ENCODE results near the gene TP53I3. TPM values are rescaled to one million over a fixed set of nuclear protein-coding genes. Genes with fewer than 3 reads are reported as not detected.

Gene TP53I3
- total and polyA plus RNA-seq, 8 donors = 17.0 to 43.0 (median 22.7) TPM

DNA sequence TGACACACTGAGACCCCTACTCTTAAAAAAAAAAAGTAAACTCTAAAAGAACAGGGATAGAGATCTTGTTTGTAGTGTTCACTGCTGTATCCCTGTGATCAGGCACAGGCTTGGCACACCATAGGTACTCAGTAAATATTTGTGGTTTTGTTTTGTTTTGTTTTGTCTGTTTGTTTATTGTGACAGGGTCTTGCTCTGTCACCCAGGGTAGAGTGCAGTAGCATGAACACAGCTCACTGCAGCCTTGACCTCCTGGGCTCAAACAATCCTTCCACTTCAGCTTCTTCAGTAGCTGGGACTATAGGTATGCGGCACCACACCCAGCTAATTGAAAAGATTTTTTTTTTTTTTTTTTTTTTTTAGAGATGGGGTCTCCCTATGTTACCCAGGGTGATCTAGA is 31.7 kb downstream of the TP53I3 start:
- no peak overlapping the region for H3K27ac ChIP-seq
- 97 to 100% methylated on average over 1 of the region's 1 CpG for WGBS, 2 donors
- no peaks in the 10 kb centered on the region for H3K36me3 ChIP-seq
- TF ChIP-seq, protein P1, sequence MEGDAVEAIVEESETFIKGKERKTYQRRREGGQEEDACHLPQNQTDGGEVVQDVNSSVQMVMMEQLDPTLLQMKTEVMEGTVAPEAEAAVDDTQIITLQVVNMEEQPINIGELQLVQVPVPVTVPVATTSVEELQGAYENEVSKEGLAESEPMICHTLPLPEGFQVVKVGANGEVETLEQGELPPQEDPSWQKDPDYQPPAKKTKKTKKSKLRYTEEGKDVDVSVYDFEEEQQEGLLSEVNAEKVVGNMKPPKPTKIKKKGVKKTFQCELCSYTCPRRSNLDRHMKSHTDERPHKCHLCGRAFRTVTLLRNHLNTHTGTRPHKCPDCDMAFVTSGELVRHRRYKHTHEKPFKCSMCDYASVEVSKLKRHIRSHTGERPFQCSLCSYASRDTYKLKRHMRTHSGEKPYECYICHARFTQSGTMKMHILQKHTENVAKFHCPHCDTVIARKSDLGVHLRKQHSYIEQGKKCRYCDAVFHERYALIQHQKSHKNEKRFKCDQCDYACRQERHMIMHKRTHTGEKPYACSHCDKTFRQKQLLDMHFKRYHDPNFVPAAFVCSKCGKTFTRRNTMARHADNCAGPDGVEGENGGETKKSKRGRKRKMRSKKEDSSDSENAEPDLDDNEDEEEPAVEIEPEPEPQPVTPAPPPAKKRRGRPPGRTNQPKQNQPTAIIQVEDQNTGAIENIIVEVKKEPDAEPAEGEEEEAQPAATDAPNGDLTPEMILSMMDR (IDR thresholded peaks at IDR 0.05) = no peak
- FAIRE-seq = no peak
- no peak for DNase-seq
- H3K4me1 ChIP-seq = peaks cover 0 to 7% (median 0%) of the 10 kb centered on the region in 3 donors
- intact Hi-C loops (cut with DNase I) = no loop called here
- no peak for ATAC-seq
- H3K9me3 ChIP-seq = no peaks in the 10 kb centered on the region
- H3K4me3 ChIP-seq = no peak overlapping the region
- no peaks in the 10 kb centered on the region for H3K27me3 ChIP-seq

DNA sequence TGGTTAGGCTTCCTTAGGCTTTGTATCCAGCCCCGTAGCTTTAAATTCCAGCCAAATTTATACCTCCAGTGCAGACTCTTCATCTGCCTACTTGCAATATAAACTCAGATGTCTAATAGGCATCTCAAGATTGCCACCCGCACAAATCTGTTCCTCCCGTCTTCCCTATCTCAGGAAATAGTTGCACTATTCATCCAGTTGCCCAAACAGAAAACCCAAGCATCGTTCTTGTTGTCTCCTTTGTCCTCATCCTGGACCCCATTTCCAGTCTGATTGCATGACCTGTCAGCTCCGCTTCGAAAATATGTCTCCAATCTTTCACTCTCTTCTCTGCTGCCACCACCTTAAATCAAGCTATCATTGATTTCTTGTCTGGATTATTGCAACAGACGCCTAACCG is 32.8 kb downstream of the TP53I3 start:
- H3K9me3 ChIP-seq = no peaks in the 10 kb centered on the region
- DNase-seq (no peak), FAIRE-seq (no peak), ATAC-seq (no peak)
- TF ChIP-seq, protein P1 (IDR thresholded peaks at IDR 0.05) = no peak
- H3K27me3 ChIP-seq = no peaks in the 10 kb centered on the region
- no peak overlapping the region for H3K4me3 ChIP-seq
- peaks cover 0 to 7% (median 0%) of the 10 kb centered on the region in 3 donors for H3K4me1 ChIP-seq
- no peaks in the 10 kb centered on the region for H3K36me3 ChIP-seq
- no peak overlapping the region for H3K27ac ChIP-seq
- intact Hi-C loops (cut with DNase I) = no loop called here
- 75% methylated on average over 8 of the region's 8 CpGs for WGBS, 2 donors

DNA sequence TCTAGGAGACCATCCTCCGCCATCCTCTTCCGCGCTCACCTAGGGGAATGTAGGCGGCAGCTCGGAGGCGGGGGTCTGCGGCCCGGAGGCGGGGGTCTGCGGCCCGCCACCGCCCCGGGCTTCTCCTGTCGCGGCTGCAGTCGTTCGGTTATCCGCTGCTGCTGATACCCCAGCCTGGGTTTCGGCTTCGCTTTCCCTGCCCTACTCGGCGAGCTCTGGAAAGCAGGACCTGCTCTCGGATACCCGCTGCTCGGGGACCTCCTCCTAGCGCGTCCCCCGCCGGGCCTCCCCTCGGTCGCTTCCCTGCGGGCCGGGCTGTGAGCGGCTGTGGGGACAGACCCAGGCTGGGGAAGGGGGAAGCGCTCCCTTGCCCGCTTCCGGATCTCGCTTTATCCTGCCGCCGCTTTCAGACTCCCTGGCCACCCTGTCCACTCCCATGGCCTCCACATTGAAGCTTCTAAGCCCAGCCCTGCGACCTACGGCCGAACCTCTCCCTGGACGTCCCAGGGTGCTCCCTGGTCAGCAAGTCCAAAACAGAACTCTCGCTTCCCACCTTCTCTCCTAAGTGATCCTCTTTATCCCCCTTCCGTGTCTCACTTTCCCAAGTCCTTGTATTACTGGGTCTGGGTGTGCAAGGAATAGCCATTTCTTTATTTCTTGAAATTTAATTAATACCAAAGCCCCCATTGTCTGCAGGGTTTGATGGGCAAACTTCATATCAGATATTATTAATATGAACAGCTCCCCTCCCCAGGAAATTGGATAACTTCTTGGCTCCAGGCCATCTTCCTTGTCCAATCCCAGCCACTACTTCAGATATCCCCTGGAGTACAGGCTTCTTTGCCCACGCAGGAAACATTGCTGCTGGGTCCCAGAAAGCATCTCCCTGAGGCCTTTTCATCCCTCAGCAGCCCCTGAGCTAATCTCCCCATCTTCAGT is 34.3 kb downstream of the TP53I3 start:
- DNase-seq (peak; percentile 18 to 80 (median 34)), ATAC-seq (peak; percentile 13 to 35 (median 21)), FAIRE-seq (no peak)
- Histone ChIP-seq H3K9me3 (no peaks in the 10 kb centered on the region), H3K27me3 (no peaks in the 10 kb centered on the region), H3K4me1 (peaks cover 0 to 17% (median 0%) of the 10 kb centered on the region in 3 donors), H3K36me3 (no peaks in the 10 kb centered on the region), H3K4me3 (peak overlapping the region; percentile 59 to 87 (median 70)), H3K27ac (peak overlapping the region in 2 of 4 donors; percentile 30 to 50)
- WGBS, 2 donors = 4 to 7% methylated on average over 26 to 47 of the region's 47 CpGs
- TF ChIP-seq, protein P1 (IDR thresholded peaks at IDR 0.05) = no peak
- intact Hi-C loops (cut with DNase I) = no loop called here

DNA sequence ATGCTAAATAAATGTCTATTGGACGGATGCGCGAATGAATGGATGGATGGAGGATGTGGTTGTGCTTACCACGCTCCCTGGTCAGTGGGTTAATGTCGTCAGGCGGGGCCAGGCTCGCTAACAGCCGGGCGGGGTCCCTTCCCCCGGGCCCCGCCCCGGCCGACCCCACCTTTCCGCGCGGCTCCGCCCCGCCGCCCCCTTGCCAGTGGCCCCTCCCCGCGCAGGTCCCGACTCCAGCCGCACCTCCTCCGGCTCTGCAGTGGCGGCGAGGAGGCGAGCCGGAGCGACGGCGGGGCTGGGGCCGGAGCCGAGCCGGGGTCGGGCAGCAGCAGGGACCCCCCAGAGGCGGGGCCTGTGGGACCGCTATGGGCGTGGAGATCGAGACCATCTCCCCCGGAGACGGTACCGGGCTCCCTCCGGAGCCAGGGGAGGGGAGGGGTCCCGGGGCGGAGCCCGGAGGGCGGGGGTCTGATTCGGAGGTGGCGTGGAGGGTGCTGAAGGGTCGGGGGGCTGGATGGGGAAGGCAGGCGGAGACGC is 35.1 kb downstream of the TP53I3 start, which contains the start of gene FKBP1B:
TSS of gene FKBP1B (plus strand) at position 257 of the 537 bp plus-strand sequence. CDS start at position 366, 109 bp downstream.
- peak within 1 kb of the TSS in 2 of 4 donors; percentile 30 to 50 for H3K27ac ChIP-seq
- H3K4me3 ChIP-seq = peak within 1 kb of the TSS; percentile 59 to 87 (median 70)
- H3K9me3 ChIP-seq = no peaks in the 10 kb centered on the region
- 0 to 1% methylated on average over 43 to 52 of the region's 52 CpGs for WGBS, 2 donors
- no peaks in the 10 kb centered on the region for H3K36me3 ChIP-seq
- FAIRE-seq (no peak), DNase-seq (peak; percentile 45 to 82 (median 57)), ATAC-seq (peak; percentile 26 to 69 (median 58))
- H3K4me1 ChIP-seq = peaks cover 0 to 17% (median 0%) of the 10 kb centered on the region in 3 donors
- no peaks in the 10 kb centered on the region for H3K27me3 ChIP-seq
- TF ChIP-seq, protein P1 (IDR thresholded peaks at IDR 0.05) = no peak
- intact Hi-C loops (cut with DNase I) = no loop called here
